Thyroid gland (tissue), 4 donors: ENCODE data around the gene CPXM1. TPM values are rescaled to one million over a fixed set of nuclear protein-coding genes. Genes with fewer than 3 reads are reported as not detected.

Experiments used
- DNase-seq, 2 donors: peaks; one replicate each; pipeline ENCODE4 v3.0.0-alpha.2; 2019
- H3K27ac ChIP-seq, 3 donors: fragments of 200-600 bp; sonication (generic); 1 replicate in 2 of 3; 2 replicates in 1 of 3; pipeline ENCODE4 v1.5.1; 2016 to 2019; ENCODE audit warnings: mild to moderate bottlenecking in 1 of 3, moderate library complexity in 1 of 3
- H3K27me3 ChIP-seq: fragments of 200-600 bp; sonication (generic); one replicate; pipeline ENCODE4 v1.5.1; 2019
- H3K36me3 ChIP-seq, 2 donors: fragments of 200-600 bp; sonication (generic); one replicate each; pipeline ENCODE4 v1.5.1; 2016 to 2019
- H3K4me1 ChIP-seq, 2 donors: fragments of 200-600 bp; sonication (generic); one replicate each; pipeline ENCODE4 v1.5.1; 2017 to 2019
- H3K4me3 ChIP-seq, 3 donors: fragments of 200-600 bp; sonication (generic); replicated peaks in 1 of 3; 1 replicate in 2 of 3; 2 replicates in 1 of 3; pipeline ENCODE4 v1.5.1; 2016; ENCODE audit warnings: mild to moderate bottlenecking in 1 of 3
- H3K9me3 ChIP-seq: fragments of 200-600 bp; sonication (generic); one replicate; pipeline ENCODE4 v1.5.1; 2017
- POLR2A ChIP-seq, 2 donors: fragments of 450-650 bp; IDR thresholded peaks; one replicate each; pipeline ENCODE4 v1.6.1; 2017; ENCODE audit warnings: antibody characterized with exemption in 2 of 2, mild to moderate bottlenecking in 2 of 2, moderate library complexity in 1 of 2
- WGBS, 2 donors: methylation state at CpG; one replicate each; pipeline ENCODE4 v1.1.5; 2017; 5-methylcytosine and 5-hydroxymethylcytosine counted together
- intact Hi-C: fragments of 100-400 bp; cut with DNase I; formaldehyde crosslinking; loops from one replicate; pipeline ENCODE4 v1.15.1; 2023
- total RNA-seq, 4 donors: library from RNA; depleted of rRNA; stranded (reverse); fragments of >200 nt; gene quantifications; one replicate each; pipeline ENCODE4 v1.2.3, GENCODE V29; 2016
- TF ChIP-seq, protein P1 (sequence below), 6 experiments: fragments of 200-600 bp in 3 of 6; fragments of 450-650 bp in 3 of 6; sonication (generic) in 3 of 6; IDR thresholded peaks; one replicate each; pipeline ENCODE4 v1.5.1; 2016 to 2019; ENCODE audit warnings: antibody characterized with exemption in 6 of 6, mild to moderate bottlenecking in 2 of 6, inconsistent platforms in 1 of 6, moderate library complexity in 1 of 6

The CPXM1 gene
- total RNA-seq, 4 donors from 2014 or later, result 1.3 to 38.5 (median 16.5) TPM

DNA sequence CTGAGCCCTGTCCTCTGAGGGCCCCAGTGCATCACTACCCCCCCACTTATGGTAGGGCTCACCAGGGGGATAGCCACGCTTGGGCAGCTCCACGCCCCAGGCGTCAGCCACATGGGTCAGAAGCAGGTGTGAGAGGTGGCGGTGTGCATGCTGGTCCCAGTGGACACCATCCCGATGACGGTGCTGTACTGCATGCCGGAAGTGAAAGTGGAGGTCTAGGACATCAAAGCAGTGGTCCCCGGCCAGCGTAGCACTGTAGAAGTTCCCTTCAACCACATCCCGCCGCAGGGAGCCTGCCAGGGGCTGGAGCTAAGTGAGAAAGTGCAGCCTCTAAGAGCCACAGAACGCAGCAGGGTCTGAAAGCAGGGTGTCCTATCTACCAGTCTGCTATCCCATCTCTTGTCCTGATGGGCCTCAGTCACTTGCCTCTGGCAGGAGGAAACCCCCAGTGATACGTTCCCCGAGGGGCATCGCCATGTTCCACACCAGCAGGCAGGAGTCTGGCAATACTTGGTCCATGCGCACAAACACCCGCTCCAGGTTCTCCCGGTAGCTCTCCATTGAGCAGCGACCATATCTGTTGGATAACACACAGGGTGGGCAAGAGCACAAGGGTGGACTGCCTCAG is 37.9 kb upstream of the CPXM1 start:
- H3K4me1 ChIP-seq, result peaks cover 17 to 25% of the 10 kb centered on the region in 2 donors
- no peak overlapping the region for H3K4me3 ChIP-seq
- H3K27me3 ChIP-seq, result no peaks in the 10 kb centered on the region
- intact Hi-C loops, result no loop called here
- peaks cover 0 to 8% of the 10 kb centered on the region in 2 donors for H3K36me3 ChIP-seq
- DNase-seq, result no peak
- TF ChIP-seq, protein P1, sequence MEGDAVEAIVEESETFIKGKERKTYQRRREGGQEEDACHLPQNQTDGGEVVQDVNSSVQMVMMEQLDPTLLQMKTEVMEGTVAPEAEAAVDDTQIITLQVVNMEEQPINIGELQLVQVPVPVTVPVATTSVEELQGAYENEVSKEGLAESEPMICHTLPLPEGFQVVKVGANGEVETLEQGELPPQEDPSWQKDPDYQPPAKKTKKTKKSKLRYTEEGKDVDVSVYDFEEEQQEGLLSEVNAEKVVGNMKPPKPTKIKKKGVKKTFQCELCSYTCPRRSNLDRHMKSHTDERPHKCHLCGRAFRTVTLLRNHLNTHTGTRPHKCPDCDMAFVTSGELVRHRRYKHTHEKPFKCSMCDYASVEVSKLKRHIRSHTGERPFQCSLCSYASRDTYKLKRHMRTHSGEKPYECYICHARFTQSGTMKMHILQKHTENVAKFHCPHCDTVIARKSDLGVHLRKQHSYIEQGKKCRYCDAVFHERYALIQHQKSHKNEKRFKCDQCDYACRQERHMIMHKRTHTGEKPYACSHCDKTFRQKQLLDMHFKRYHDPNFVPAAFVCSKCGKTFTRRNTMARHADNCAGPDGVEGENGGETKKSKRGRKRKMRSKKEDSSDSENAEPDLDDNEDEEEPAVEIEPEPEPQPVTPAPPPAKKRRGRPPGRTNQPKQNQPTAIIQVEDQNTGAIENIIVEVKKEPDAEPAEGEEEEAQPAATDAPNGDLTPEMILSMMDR (IDR thresholded peaks at IDR 0.05), result no peak
- no peak for TF ChIP-seq POLR2A (IDR thresholded peaks at IDR 0.05)
- H3K9me3 ChIP-seq, result no peaks in the 10 kb centered on the region
- H3K27ac ChIP-seq, result no peak overlapping the region
- 96 to 97% methylated on average over 13 to 16 of the region's 19 CpGs for WGBS, 2 donors

DNA sequence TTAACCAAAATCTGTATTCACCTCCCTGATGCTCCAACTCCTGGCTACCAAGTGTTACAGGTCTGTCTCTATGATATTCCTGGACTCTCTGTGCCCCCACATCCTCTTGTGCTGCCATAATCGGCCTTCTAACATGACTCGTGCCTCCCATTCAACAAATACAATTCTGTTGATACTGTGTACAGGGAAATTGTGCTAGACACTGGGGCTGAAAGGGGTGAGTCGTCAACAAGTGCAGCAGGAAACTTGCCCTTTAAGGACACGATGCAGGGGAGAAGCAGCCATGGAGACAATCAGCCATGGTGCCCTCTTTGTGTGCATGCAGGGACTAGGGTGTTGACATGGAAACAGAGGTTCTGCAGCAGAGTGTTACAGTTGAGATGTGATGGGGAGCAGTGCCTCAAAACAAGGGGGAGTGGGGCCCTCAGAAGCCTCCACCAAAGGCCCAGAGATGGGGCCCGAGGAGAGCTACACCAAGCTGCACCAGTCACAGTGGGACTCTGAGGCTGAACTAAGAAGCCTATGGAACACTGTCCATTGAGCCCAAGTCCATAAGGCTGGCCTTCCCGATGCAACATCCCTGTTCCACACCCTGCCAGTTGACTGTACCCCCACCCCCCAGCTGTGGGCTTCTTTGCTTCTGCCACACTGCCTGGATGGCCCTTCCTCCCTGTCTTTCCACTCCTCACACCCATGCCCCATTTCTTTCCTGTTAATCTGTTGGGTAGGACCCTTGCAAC is 37.0 kb upstream of the CPXM1 start:
- no peak for DNase-seq
- intact Hi-C loops, result no loop called here
- H3K27ac ChIP-seq, result no peak overlapping the region
- 93 to 95% methylated on average over 6 of the region's 6 CpGs for WGBS, 2 donors
- H3K4me1 ChIP-seq, result peaks cover 17 to 25% of the 10 kb centered on the region in 2 donors
- no peaks in the 10 kb centered on the region for H3K9me3 ChIP-seq
- peaks cover 0 to 8% of the 10 kb centered on the region in 2 donors for H3K36me3 ChIP-seq
- no peaks in the 10 kb centered on the region for H3K27me3 ChIP-seq
- H3K4me3 ChIP-seq, result no peak overlapping the region
- TF ChIP-seq, protein P1 (IDR thresholded peaks at IDR 0.05), result no peak
- TF ChIP-seq POLR2A (IDR thresholded peaks at IDR 0.05), result no peak

DNA sequence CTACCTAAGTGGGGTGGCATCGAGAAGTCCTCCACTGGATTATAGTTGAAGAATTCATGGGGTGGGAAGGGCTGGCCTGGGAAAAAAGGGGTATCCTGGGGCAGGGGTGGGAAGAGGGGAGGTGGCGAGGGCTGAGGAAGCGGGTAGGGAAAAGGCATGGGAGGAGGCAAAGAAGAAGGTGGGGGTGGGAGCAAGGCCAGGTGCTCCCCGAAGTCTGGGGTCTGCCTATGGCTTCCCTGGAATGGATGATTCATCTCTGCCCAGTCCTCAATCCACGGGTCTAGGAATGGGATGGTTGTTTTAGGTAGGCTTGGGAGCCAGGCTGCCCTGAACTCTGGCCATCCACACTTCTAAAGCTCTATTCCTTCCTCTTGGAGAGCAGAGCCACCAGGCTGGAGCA is 35.6 kb upstream of the CPXM1 start:
- 90 to 97% methylated on average over 5 of the region's 5 CpGs for WGBS, 2 donors
- H3K4me1 ChIP-seq, result peaks cover 8 to 14% of the 10 kb centered on the region in 2 donors
- no peaks in the 10 kb centered on the region for H3K27me3 ChIP-seq
- H3K9me3 ChIP-seq, result no peaks in the 10 kb centered on the region
- H3K4me3 ChIP-seq, result no peak overlapping the region
- DNase-seq, result no peak
- peaks cover 0 to 8% of the 10 kb centered on the region in 2 donors for H3K36me3 ChIP-seq
- TF ChIP-seq, protein P1 (IDR thresholded peaks at IDR 0.05), result no peak
- no peak for TF ChIP-seq POLR2A (IDR thresholded peaks at IDR 0.05)
- intact Hi-C loops, result no loop called here
- H3K27ac ChIP-seq, result no peak overlapping the region

DNA sequence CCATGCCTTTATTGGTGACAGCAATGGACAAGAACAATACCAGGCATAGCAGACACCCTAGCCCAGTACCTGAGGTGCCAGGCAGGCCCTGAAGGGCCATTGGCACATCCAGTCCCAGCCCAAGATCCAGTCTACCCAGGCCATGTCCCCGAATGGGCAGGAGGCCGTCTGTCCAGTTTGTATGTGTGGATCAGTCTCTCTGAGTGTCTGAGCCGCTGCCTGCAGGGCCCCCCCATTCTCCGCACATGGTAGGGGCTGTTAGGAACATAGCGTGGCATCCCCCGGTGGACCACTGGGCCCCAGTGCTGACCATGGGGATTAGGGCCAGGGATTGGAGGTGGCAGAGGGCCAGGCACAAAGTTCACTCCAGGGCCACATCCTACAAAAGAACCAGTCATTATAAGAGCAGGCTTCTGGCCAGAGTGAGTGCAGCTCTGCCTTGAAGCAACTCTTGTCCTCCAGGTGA is 34.9 kb upstream of the CPXM1 start:
- intact Hi-C loops, result no loop called here
- Histone ChIP-seq H3K9me3 (no peaks in the 10 kb centered on the region), H3K4me1 (peaks cover 8 to 14% of the 10 kb centered on the region in 2 donors), H3K4me3 (no peak overlapping the region), H3K36me3 (peaks cover 0 to 8% of the 10 kb centered on the region in 2 donors), H3K27me3 (no peaks in the 10 kb centered on the region), H3K27ac (no peak overlapping the region)
- DNase-seq, result no peak
- TF ChIP-seq, protein P1 (IDR thresholded peaks at IDR 0.05), result no peak
- TF ChIP-seq POLR2A (IDR thresholded peaks at IDR 0.05), result no peak
- WGBS, 2 donors, result 80 to 93% methylated on average over 2 to 3 of the region's 6 CpGs
